Measurements from ENCODE around the gene ITGB6.

Gene ITGB6

GRCh38 chr2:160199683-160200389 lies at the start of gene ITGB6:
ITGB6 (minus strand) TSS chr2:160200272; CDS start chr2:160200063, 209 bp downstream.
- DNase-seq: no peak

GRCh38 chr2:160247296-160248035 lies 47.4 kb upstream of the ITGB6 start:
- no peak for DNase-seq

GRCh38 chr2:160246356-160246755 lies 46.3 kb upstream of the ITGB6 start:
- no peak for DNase-seq

GRCh38 chr2:160245614-160246155 lies 45.6 kb upstream of the ITGB6 start:
- no peak for DNase-seq

GRCh38 chr2:160242893-160243564 lies 43.0 kb upstream of the ITGB6 start:
- DNase-seq: no peak

GRCh38 chr2:160241251-160242137 lies 41.4 kb upstream of the ITGB6 start:
- no peak for DNase-seq

GRCh38 chr2:160239436-160239835 lies 39.4 kb upstream of the ITGB6 start:
- DNase-seq: no peak

- no peak for DNase-seq
Measured at GRCh38 chr2:160238392-160238791, 38.3 kb upstream of the ITGB6 start.

GRCh38 chr2:160232905-160233475 lies 32.9 kb upstream of the ITGB6 start:
- DNase-seq: no peak

GRCh38 chr2:160229591-160229990 lies 29.5 kb upstream of the ITGB6 start:
- DNase-seq: no peak

GRCh38 chr2:160228141-160228917 lies 28.3 kb upstream of the ITGB6 start:
- no peak for DNase-seq

- no peak for DNase-seq
Measured at GRCh38 chr2:160227293-160227915, 27.3 kb upstream of the ITGB6 start.

- no peak for DNase-seq
Measured at GRCh38 chr2:160226367-160226766, 26.3 kb upstream of the ITGB6 start.

GRCh38 chr2:160225722-160226121 lies 25.6 kb upstream of the ITGB6 start:
- no peak for DNase-seq

- no peak for DNase-seq
Measured at GRCh38 chr2:160224507-160224906, 24.4 kb upstream of the ITGB6 start.

GRCh38 chr2:160224060-160224459 lies 24.0 kb upstream of the ITGB6 start:
- peak; percentile 29 for DNase-seq

GRCh38 chr2:160223560-160223959 lies 23.5 kb upstream of the ITGB6 start:
- DNase-seq: no peak

- DNase-seq: no peak
Measured at GRCh38 chr2:160222546-160223283, 22.6 kb upstream of the ITGB6 start.

- no peak for DNase-seq
Measured at GRCh38 chr2:160221391-160222276, 21.6 kb upstream of the ITGB6 start.

Measured in CD4-positive, alpha-beta T cell treated with Interleukin-6 for 4 hours (primary cell).